Mesothelial cell of epicardium (in vitro differentiated cells): Measurements from ENCODE around the gene LRRC17. TPM values are rescaled to one million over a fixed set of nuclear protein-coding genes. Genes with fewer than 3 reads are reported as not detected.

Experiments
- DNase-seq, 2 experiments: peaks; one replicate each; pipeline ENCODE4 v3.0.0; 2021; ENCODE audit warnings: low spot score in 2 of 2; ENCODE audit not compliant: unreplicated experiment in 2 of 2
- H3K27ac Mint-ChIP-seq: 2 replicates; pipeline ENCODE4 v1.8.0; 2021; ENCODE audit warnings: mixed read lengths
- H3K27me3 Mint-ChIP-seq: 2 replicates; pipeline ENCODE4 v1.8.0; 2021; ENCODE audit warnings: low read depth, mixed read lengths
- H3K36me3 Mint-ChIP-seq: 2 replicates; pipeline ENCODE4 v1.8.0; 2021; ENCODE audit warnings: mixed read lengths
- H3K4me1 Mint-ChIP-seq: 2 replicates; pipeline ENCODE4 v1.8.0; 2021; ENCODE audit warnings: mixed read lengths
- H3K4me3 Mint-ChIP-seq: 2 replicates; pipeline ENCODE4 v1.8.0; 2021; ENCODE audit warnings: mild to moderate bottlenecking, moderate library complexity, mixed read lengths
- H3K9me3 Mint-ChIP-seq: 2 replicates; pipeline ENCODE4 v1.8.0; 2021; ENCODE audit warnings: mixed read lengths
- total RNA-seq: library from RNA; stranded (reverse); gene quantifications from 3 replicates; pipeline ENCODE4 v1.2.1, GENCODE V29; 2021
- TF ChIP-seq, protein P1 (sequence below): fragments of 200-600 bp; sonication (generic); IDR thresholded peaks from one replicate; pipeline ENCODE4 v1.5.0; 2021; ENCODE audit warnings: antibody characterized with exemption; ENCODE audit not compliant: unreplicated experiment

Gene LRRC17
- total RNA-seq, 1 donor from 2014 or later, result 43.1 TPM

DNA sequence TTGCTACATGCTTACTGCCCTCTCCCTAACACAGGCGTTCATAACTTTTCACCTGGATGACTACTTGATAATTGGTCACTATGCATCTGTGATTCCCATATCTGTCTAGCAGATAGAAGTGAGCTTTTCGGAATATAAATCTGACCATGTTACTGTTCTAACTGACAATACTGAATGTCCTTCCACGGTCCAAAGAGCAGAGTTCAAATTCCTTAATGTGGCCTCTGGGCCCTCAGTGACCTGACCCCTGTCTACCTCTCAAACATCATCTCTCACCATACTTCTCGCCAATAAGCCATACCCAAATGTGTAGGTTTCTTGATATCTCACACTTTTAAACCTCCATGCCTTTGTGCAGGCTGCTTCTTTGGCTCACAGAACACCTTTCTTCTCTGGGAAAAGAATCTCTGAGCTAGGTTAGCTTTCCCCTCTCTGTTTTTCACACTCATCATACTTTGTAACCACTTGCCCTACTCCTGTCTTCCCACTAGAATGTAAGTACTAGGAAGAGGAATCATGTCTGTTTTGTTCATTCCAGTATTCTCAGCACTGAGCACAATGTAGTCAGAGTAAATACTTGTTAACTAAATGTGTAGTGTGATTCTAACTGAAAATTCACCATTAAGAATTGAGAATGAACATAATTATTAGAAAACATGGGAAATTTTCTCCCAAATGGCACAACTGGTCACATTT lies 39.2 kb upstream of the LRRC17 start:
- H3K27me3 Mint-ChIP-seq, result no peaks in the 10 kb centered on the region
- TF ChIP-seq, protein P1, sequence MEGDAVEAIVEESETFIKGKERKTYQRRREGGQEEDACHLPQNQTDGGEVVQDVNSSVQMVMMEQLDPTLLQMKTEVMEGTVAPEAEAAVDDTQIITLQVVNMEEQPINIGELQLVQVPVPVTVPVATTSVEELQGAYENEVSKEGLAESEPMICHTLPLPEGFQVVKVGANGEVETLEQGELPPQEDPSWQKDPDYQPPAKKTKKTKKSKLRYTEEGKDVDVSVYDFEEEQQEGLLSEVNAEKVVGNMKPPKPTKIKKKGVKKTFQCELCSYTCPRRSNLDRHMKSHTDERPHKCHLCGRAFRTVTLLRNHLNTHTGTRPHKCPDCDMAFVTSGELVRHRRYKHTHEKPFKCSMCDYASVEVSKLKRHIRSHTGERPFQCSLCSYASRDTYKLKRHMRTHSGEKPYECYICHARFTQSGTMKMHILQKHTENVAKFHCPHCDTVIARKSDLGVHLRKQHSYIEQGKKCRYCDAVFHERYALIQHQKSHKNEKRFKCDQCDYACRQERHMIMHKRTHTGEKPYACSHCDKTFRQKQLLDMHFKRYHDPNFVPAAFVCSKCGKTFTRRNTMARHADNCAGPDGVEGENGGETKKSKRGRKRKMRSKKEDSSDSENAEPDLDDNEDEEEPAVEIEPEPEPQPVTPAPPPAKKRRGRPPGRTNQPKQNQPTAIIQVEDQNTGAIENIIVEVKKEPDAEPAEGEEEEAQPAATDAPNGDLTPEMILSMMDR, result no peak
- no peak overlapping the region for H3K4me3 Mint-ChIP-seq
- peak overlapping the region; percentile 36 for H3K27ac Mint-ChIP-seq
- peaks cover 14% of the 10 kb centered on the region for H3K36me3 Mint-ChIP-seq
- H3K4me1 Mint-ChIP-seq, result peaks cover 26% of the 10 kb centered on the region
- no peak for DNase-seq
- H3K9me3 Mint-ChIP-seq, result peaks cover 14% of the 10 kb centered on the region

DNA sequence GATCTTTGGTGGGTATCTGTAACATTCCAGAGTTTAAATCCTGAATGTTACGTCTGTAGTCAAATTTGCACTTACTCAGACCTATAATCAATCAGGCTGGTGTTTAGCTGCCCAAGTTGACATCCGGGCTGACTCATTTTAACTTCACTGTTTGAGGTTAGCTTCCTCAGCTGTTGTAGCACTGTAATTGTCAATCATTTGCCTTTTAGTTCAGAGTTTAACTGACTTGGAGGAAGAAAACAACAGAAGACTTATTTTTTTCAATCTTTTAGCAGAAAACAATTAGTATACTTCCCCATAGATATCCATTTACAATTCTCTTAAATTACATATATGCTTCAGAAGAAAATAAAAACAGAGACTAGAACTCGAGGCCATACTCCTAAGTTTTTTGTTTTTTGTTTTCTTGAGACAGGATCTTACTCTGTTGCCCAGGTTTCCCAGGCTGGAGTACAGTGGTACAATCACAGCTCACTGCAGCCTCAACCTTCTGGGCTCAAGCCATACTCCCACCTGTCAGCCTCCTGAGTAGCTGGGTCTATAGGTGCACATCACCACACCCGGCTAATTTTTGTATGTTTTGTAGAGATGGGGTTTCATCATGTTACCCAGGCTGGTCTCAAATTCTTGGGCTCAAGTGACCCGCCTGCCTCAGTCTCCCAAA lies 38.5 kb upstream of the LRRC17 start:
- Mint-ChIP-seq H3K36me3 (peaks cover 14% of the 10 kb centered on the region), H3K4me1 (peaks cover 26% of the 10 kb centered on the region), H3K4me3 (no peak overlapping the region), H3K27me3 (no peaks in the 10 kb centered on the region), H3K9me3 (peaks cover 14% of the 10 kb centered on the region), H3K27ac (peak overlapping the region; percentile 4)
- DNase-seq, result no peak
- TF ChIP-seq, protein P1, result no peak

DNA sequence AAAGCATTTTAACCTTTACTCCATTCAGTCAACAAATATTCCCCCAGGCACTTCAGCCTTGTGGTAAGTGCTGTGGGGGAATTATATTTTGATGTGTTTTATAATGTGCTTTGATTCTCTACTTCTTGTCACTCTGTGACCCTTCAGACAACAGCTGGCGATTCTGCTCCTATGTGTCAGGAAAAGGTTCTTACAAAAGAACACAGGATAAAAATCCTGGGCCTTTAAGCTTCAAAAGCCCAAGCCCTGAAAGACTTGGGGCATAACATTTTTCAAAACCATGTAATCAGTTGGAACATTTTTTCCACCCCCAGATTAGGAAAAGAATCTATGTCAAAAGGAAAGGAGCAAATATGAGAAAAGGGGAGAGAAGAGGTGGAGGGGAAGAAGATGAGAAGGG lies 37.8 kb upstream of the LRRC17 start:
- no peak for DNase-seq
- H3K9me3 Mint-ChIP-seq, result peaks cover 14% of the 10 kb centered on the region
- peaks cover 14% of the 10 kb centered on the region for H3K36me3 Mint-ChIP-seq
- TF ChIP-seq, protein P1, result no peak
- no peak overlapping the region for H3K4me3 Mint-ChIP-seq
- peaks cover 26% of the 10 kb centered on the region for H3K4me1 Mint-ChIP-seq
- H3K27ac Mint-ChIP-seq, result peak overlapping the region; percentile 55
- no peaks in the 10 kb centered on the region for H3K27me3 Mint-ChIP-seq

DNA sequence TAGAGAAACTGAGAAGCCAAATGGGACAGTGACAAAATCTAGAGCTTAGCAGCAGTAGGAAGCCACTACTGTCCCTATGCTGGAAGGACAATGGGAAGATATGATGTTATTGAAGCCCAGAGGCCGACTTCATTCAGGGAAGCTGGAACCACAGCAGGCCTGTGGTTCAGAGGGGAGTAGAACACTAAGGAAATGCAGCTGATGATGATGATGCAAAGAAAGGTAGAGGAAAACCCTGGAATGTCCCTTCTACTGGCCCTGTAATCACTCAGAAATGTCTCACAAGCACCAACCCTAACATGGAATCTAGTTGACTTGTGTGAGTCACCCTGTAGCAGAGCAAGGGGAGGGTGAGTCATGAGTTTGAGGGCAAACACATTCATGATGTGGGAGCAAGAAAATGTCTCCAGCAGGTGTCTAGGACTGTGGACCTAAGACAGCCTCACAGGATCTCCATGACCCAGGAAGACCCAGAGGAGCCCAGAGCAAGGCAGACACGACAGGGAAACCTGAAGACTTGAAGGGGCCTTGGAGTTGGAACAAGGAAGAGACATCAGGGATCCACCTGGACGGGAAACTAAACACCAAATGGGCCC lies 37.0 kb upstream of the LRRC17 start:
- no peaks in the 10 kb centered on the region for H3K27me3 Mint-ChIP-seq
- peaks cover 35% of the 10 kb centered on the region for H3K4me1 Mint-ChIP-seq
- no peak overlapping the region for H3K27ac Mint-ChIP-seq
- H3K4me3 Mint-ChIP-seq, result no peak overlapping the region
- peaks cover 12% of the 10 kb centered on the region for H3K36me3 Mint-ChIP-seq
- no peak for DNase-seq
- peaks cover 14% of the 10 kb centered on the region for H3K9me3 Mint-ChIP-seq
- TF ChIP-seq, protein P1, result no peak

DNA sequence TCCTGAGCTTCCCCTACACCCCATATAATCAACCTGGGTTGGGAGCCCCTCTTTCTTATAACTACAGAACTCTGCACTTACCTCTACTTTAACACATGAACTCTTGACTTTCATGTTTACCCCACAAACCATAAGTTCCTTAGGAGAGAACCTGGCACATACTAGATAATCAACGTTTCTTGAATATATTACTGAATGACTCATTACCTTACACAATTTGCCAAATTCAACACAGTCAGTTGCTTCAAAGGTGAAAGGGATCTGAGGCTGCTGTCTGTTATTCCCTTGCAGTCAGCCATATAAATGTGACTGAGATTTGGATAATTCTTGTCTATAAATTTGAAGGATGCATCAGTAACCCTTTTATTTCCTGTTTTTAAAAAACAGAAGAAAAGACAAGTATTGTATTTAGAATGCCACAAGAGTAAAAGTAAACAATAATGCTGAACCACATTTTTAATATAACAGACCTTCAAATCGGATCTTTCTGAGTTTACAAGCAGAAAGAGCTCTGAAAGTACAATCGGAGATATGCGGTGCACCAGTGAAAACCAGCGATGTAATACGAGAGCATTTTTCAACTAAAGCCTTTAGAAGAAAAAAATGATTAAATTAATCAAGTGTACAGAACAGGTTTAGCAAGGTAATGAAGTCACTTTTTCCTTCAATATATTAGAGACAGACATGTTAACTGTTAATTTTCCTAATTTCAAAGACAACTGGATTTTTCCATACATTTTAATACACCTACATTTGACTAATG lies 29.5 kb upstream of the LRRC17 start:
- H3K4me1 Mint-ChIP-seq, result peaks cover 34% of the 10 kb centered on the region
- peak overlapping the region; percentile 93 for H3K27ac Mint-ChIP-seq
- TF ChIP-seq, protein P1, result no peak
- H3K9me3 Mint-ChIP-seq, result no peaks in the 10 kb centered on the region
- DNase-seq, result no peak
- H3K27me3 Mint-ChIP-seq, result no peaks in the 10 kb centered on the region
- H3K36me3 Mint-ChIP-seq, result no peaks in the 10 kb centered on the region
- H3K4me3 Mint-ChIP-seq, result peak overlapping the region; percentile 29
